Body of pancreas (tissue), 4 donors: ENCODE measurements around the gene ATRIP.

Experiments
- POLR2A ChIP-seq, 3 donors: fragments of 450-650 bp; IDR thresholded peaks; one replicate each; pipeline ENCODE4 v1.6.1; 2016; ENCODE audit warnings: antibody characterized with exemption in 3 of 3, mild to moderate bottlenecking in 2 of 3
- TF ChIP-seq, protein P1 (sequence below), 7 experiments: fragments of 450-650 bp in 4 of 7; fragments of 200-600 bp in 3 of 7; sonication (generic) in 3 of 7; IDR thresholded peaks; one replicate each; pipeline ENCODE4 v1.5.1; 2016 to 2019; ENCODE audit warnings: antibody characterized with exemption in 7 of 7

DNA sequence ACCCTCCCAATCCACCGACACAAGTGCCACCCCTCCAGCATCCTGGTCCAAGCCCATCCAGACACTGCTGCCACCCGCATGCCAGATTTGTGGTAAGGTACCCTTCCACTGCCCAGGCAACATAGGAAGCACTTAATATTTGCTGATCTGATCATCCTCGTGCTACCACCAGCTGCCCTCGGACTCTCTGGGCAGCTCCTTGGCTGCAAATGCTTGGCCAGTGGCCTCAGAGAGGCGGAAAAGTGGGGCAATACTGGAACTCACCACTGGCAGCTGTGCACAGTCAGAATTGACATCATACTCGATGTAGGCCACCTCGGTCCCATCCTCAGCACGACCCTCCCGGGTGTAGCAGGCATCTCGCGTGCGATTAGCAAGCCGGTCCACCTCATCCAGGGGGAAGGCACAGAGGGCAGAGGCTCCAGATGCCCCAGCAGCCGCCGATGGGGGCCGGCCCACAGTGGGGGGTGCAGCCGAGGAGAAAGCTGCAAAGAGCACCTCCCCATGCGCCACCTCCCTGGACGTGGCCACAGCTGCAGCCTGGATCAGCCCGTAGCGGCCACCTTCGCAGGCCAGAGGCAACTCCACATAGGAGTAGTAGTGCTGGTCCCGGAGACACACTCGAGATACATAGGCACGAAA lies 23.2 kb upstream of the ATRIP start:
- TF ChIP-seq, protein P1, sequence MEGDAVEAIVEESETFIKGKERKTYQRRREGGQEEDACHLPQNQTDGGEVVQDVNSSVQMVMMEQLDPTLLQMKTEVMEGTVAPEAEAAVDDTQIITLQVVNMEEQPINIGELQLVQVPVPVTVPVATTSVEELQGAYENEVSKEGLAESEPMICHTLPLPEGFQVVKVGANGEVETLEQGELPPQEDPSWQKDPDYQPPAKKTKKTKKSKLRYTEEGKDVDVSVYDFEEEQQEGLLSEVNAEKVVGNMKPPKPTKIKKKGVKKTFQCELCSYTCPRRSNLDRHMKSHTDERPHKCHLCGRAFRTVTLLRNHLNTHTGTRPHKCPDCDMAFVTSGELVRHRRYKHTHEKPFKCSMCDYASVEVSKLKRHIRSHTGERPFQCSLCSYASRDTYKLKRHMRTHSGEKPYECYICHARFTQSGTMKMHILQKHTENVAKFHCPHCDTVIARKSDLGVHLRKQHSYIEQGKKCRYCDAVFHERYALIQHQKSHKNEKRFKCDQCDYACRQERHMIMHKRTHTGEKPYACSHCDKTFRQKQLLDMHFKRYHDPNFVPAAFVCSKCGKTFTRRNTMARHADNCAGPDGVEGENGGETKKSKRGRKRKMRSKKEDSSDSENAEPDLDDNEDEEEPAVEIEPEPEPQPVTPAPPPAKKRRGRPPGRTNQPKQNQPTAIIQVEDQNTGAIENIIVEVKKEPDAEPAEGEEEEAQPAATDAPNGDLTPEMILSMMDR (IDR thresholded peaks at IDR 0.05), result no peak
- TF ChIP-seq POLR2A (IDR thresholded peaks at IDR 0.05), result no peak
